Adrenal gland (tissue), 12 donors: ENCODE results near the gene BOC. TPM values are rescaled to one million over a fixed set of nuclear protein-coding genes. Genes with fewer than 3 reads are reported as not detected.
A peak's percentile ranks its signal among the peaks of the same experiment; 100 is the strongest.

Source experiments
- DNase-seq, 7 donors: peaks; one replicate each; pipeline ENCODE4 v3.0.0-alpha.2; 2019 to 2020
- H3K27ac ChIP-seq, 5 donors: fragments of 200-600 bp; sonication (generic) in 4 of 5; 1 replicate in 3 of 5; 2 replicates in 2 of 5; pipeline versions ENCODE4 v1.5.1 to v1.8.0; 2016 to 2020; ENCODE audit warnings: mild to moderate bottlenecking in 1 of 5
- H3K27me3 ChIP-seq: fragments of 200-600 bp; 2 replicates; pipeline ENCODE4 v1.8.0; 2021
- H3K36me3 ChIP-seq, 2 donors: fragments of 200-600 bp; replicated peaks in 1 of 2; 1 replicate in 1 of 2; 2 replicates in 1 of 2; pipeline versions ENCODE4 v1.5.1 to v1.8.0; 2018 to 2022
- H3K4me1 ChIP-seq, 2 donors: fragments of 200-600 bp; replicated peaks in 1 of 2; 1 replicate in 1 of 2; 2 replicates in 1 of 2; pipeline versions ENCODE4 v1.5.1 to v1.8.0; 2018 to 2021
- H3K4me3 ChIP-seq, 4 donors: fragments of 200-600 bp; sonication (generic) in 3 of 4; one replicate each; pipeline ENCODE4 v1.5.1; 2016 to 2018
- H3K9me3 ChIP-seq, 3 donors: fragments of 200-600 bp; sonication (generic) in 1 of 3; replicated peaks in 1 of 3; 1 replicate in 2 of 3; 2 replicates in 1 of 3; pipeline versions ENCODE4 v1.5.1 to v1.8.0; 2016 to 2021
- POLR2A ChIP-seq, 2 donors: fragments of 450-650 bp; IDR thresholded peaks; one replicate each; pipeline ENCODE4 v1.6.1; 2017; ENCODE audit warnings: antibody characterized with exemption in 2 of 2, mild to moderate bottlenecking in 2 of 2, moderate library complexity in 1 of 2
- WGBS, 4 donors: extraction: QIAGEN DNeasy Blood & Tissue Kit in 2 of 4; methylation state at CpG; one replicate each; pipeline versions ENCODE4 v1.1.5 to v1.1.7; 2013 to 2017; 5-methylcytosine and 5-hydroxymethylcytosine counted together
- intact Hi-C, 2 donors: fragments of 100-400 bp; cut with DNase I; formaldehyde crosslinking; loops; one replicate each; pipeline versions ENCODE4 v1.14.1 to v1.15.0; 2022 to 2023
- polyA plus RNA-seq, 3 donors: library from polyadenylated mRNA; stranded (reverse); fragments of 200-250 nt in 2 of 3; fragments of 350-450 nt in 1 of 3; fragmentation: Illumina TruSeq in 1 of 3; extraction: RNeasy Lipid Tissue Mini Kit (QIAGEN cat#74804) in 1 of 3; gene quantifications; one replicate each; pipeline ENCODE4 v1.2.3, GENCODE V29; 2013 to 2014
- total RNA-seq, 9 donors: library from RNA; depleted of rRNA in 4 of 9; stranded (reverse); fragments of >200 nt in 4 of 9; fragments of 120-200 nt in 1 of 9; fragmentation: NEBNext Ultra II Directional in 1 of 9; extraction: Animal tissue kit (Norgen Biotek cat#: 25700) in 1 of 9; gene quantifications; one replicate each; pipeline versions ENCODE4 v1.1.0 to v1.2.4, GENCODE V29; 2013 to 2023
- TF ChIP-seq, protein P1 (sequence below), 6 experiments: fragments of 450-650 bp in 4 of 6; fragments of 200-600 bp in 2 of 6; sonication (generic) in 1 of 6; IDR thresholded peaks; 1 replicate in 5 of 6; 2 replicates in 1 of 6; pipeline versions ENCODE4 v1.5.1 to v1.8.0; 2016 to 2021; ENCODE audit warnings: antibody characterized with exemption in 6 of 6, mild to moderate bottlenecking in 2 of 6, moderate library complexity in 1 of 6
- donor health status: healthy with polysubstance abuse.
- donor health status: Bipolar disorder and iron deficiency.
- donor health status: DM: yes; HTN: yes; CAD: no.
- donor health status: DM: no; HTN: no; CAD: no.
- donor health status: DM: no; HTN: no; CAD: no.
- donor health status: DM: yes; HTN: yes; CAD: no.

Gene BOC
- total and polyA plus RNA-seq, 12 donors = 1.9 to 22.3 (median 9.5) TPM

DNA sequence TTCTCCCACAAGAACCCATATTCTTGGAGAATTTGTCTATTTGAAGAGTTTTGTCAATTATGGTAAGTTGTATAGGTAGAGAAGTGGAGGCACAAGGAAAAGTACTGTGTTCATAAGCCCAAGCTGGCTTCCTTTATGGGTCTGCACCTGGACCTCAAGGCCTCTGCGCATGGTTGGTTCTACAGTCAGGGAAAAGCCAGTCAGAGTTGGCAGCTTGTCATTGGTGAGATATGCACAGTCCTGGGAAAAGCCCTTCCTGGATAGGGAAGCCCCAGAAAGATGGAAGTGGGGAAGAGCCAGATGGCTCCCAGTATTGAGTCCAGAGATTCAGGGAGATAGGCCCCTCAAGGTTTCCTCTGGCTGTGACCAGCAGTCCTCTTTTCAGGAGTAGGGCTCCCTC, 15.8 kb downstream of the BOC start:
- H3K4me1 ChIP-seq = no peaks in the 10 kb centered on the region
- no peak for TF ChIP-seq POLR2A (IDR thresholded peaks at IDR 0.05)
- TF ChIP-seq, protein P1, sequence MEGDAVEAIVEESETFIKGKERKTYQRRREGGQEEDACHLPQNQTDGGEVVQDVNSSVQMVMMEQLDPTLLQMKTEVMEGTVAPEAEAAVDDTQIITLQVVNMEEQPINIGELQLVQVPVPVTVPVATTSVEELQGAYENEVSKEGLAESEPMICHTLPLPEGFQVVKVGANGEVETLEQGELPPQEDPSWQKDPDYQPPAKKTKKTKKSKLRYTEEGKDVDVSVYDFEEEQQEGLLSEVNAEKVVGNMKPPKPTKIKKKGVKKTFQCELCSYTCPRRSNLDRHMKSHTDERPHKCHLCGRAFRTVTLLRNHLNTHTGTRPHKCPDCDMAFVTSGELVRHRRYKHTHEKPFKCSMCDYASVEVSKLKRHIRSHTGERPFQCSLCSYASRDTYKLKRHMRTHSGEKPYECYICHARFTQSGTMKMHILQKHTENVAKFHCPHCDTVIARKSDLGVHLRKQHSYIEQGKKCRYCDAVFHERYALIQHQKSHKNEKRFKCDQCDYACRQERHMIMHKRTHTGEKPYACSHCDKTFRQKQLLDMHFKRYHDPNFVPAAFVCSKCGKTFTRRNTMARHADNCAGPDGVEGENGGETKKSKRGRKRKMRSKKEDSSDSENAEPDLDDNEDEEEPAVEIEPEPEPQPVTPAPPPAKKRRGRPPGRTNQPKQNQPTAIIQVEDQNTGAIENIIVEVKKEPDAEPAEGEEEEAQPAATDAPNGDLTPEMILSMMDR (IDR thresholded peaks at IDR 0.05) = no peak
- no peaks in the 10 kb centered on the region for H3K27me3 ChIP-seq
- 83 to 100% (median 95%) methylated on average over 1 of the region's 1 CpG for WGBS, 4 donors
- DNase-seq = no peak
- no peak overlapping the region for H3K27ac ChIP-seq
- no peak overlapping the region for H3K4me3 ChIP-seq
- no peaks in the 10 kb centered on the region for H3K9me3 ChIP-seq
- no peaks in the 10 kb centered on the region for H3K36me3 ChIP-seq
- intact Hi-C loops = no loop called here

DNA sequence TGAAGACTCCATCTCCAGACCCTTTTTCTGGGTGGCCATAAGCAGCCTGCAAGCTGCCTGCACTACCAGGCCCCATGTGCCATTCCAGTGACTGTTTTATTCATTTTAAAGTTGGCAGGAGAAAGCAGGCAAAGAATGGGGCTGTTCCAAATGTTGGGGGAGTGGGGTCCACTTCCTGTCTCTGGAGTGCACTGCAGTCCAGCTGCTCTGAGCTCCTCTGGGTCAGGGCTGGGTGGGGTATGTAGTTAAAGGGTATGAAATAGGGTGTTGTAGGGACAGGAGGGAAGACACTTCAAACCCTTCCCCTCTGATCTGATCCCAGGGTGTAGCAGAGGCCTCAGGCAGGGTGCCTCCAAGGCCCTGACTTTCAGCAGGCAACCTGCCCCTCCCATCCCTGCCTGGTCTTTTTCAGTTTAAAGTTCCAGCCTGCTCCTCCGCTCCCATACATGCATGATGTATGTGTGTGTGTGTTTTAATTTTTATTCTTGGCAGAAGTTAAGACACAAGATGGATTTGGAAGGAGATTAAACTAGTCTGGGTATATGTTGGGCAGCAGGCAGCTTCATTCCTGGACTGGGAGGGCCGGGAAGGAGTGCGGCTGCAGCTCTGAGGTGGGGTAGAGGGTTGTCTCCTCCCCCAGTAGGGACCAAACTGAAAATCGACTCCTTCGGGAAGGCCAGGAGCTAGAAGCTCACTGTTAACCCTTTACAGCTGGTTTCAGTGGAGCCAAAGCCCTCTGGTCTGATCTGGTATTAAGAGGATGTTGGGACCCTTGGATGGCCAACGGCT, 17.3 kb downstream of the BOC start:
- Histone ChIP-seq H3K36me3 (no peaks in the 10 kb centered on the region), H3K4me1 (no peaks in the 10 kb centered on the region), H3K4me3 (no peak overlapping the region), H3K9me3 (no peaks in the 10 kb centered on the region), H3K27ac (peak overlapping the region in 1 of 5 donors; percentile 29), H3K27me3 (no peaks in the 10 kb centered on the region)
- intact Hi-C loops = no loop called here
- TF ChIP-seq, protein P1 (IDR thresholded peaks at IDR 0.05) = no peak
- no peak for TF ChIP-seq POLR2A (IDR thresholded peaks at IDR 0.05)
- WGBS, 4 donors = 52 to 65% (median 64%) methylated on average over 6 of the region's 6 CpGs
- no peak for DNase-seq

DNA sequence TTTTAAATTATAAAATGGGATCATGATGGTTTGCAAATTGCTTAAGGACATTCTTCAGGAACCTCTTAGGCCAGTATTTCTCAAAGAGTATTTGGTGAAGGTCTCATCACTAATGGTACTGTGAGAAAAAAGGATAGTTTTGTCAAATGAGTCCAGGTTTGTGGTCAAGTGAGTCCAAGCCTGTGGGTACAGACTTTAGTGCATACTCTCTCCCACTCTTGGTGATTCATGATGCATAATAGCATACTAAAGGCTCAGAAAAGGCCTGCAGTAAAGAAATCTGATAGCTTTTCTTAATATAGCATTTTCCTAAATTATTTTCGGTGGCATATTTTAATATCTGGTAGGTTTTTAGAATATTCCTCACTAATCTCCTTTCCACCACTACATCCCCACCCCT, 20.0 kb downstream of the BOC start:
- Histone ChIP-seq H3K4me1 (no peaks in the 10 kb centered on the region), H3K27ac (no peak overlapping the region), H3K27me3 (no peaks in the 10 kb centered on the region), H3K9me3 (no peaks in the 10 kb centered on the region), H3K4me3 (no peak overlapping the region), H3K36me3 (no peaks in the 10 kb centered on the region)
- no peak for TF ChIP-seq POLR2A (IDR thresholded peaks at IDR 0.05)
- TF ChIP-seq, protein P1 (IDR thresholded peaks at IDR 0.05) = no peak
- DNase-seq = no peak
- 73 to 92% (median 80%) methylated on average over 1 of the region's 1 CpG for WGBS, 4 donors
- intact Hi-C loops = no loop called here

DNA sequence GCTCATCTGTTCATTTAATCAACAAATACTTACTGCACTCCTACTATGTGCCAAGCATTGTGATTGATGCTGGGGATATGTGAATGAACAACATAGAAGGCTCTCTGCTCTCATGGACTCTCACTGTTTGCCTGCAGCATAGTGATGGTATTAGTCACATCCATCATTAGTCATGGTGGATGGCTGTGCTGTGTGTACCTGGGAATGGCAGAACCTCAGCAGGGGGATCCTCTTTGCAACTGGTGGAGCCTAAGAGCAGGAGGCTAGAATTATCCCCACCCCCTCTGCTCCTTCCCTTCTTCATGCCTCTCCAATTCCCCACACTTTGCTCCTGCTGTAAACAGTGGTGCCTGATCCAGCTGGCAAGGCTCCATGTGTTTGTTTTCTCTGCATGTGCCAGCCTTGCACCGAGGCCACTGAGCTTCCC, 20.5 kb downstream of the BOC start:
- Histone ChIP-seq H3K9me3 (no peaks in the 10 kb centered on the region), H3K27me3 (no peaks in the 10 kb centered on the region), H3K27ac (no peak overlapping the region), H3K4me3 (no peak overlapping the region), H3K36me3 (no peaks in the 10 kb centered on the region), H3K4me1 (no peaks in the 10 kb centered on the region)
- TF ChIP-seq, protein P1 (IDR thresholded peaks at IDR 0.05) = no peak
- no peak for TF ChIP-seq POLR2A (IDR thresholded peaks at IDR 0.05)
- WGBS, 4 donors = 9 to 27% (median 19%) methylated on average over 1 of the region's 1 CpG
- intact Hi-C loops = no loop called here
- no peak for DNase-seq
